Fibroblast of villous mesenchyme (primary cell): ENCODE data around the gene GPR152. TPM values are rescaled to one million over a fixed set of nuclear protein-coding genes. Genes with fewer than 3 reads are reported as not detected.

Source experiments
- DNase-seq: peaks from one replicate; pipeline ENCODE4 v3.0.0-alpha.2; 2010; ENCODE audit warnings: low read depth
- H3K4me3 ChIP-seq: 2 replicates; pipeline ENCODE4 v1.5.1; 2011; ENCODE audit warnings: low read depth, mild to moderate bottlenecking, low read length
- CTCF ChIP-seq: IDR thresholded peaks from 2 replicates; pipeline ENCODE4 v1.5.1; 2012; ENCODE audit warnings: low read depth, mild to moderate bottlenecking, low read length; ENCODE audit not compliant: insufficient read depth
- total RNA-seq: library from RNA; depleted of rRNA; stranded (reverse); fragments of >200 nt; gene quantifications from 2 replicates; pipeline ENCODE4 v1.2.3, GENCODE V29; 2012

The GPR152 gene
- total RNA-seq, 1 donor, result not detected

GRCh38 chr11:67441098-67441563 lies 11.4 kb downstream of the GPR152 start:
- no peak overlapping the region for H3K4me3 ChIP-seq
- no peak for TF ChIP-seq CTCF

DNA sequence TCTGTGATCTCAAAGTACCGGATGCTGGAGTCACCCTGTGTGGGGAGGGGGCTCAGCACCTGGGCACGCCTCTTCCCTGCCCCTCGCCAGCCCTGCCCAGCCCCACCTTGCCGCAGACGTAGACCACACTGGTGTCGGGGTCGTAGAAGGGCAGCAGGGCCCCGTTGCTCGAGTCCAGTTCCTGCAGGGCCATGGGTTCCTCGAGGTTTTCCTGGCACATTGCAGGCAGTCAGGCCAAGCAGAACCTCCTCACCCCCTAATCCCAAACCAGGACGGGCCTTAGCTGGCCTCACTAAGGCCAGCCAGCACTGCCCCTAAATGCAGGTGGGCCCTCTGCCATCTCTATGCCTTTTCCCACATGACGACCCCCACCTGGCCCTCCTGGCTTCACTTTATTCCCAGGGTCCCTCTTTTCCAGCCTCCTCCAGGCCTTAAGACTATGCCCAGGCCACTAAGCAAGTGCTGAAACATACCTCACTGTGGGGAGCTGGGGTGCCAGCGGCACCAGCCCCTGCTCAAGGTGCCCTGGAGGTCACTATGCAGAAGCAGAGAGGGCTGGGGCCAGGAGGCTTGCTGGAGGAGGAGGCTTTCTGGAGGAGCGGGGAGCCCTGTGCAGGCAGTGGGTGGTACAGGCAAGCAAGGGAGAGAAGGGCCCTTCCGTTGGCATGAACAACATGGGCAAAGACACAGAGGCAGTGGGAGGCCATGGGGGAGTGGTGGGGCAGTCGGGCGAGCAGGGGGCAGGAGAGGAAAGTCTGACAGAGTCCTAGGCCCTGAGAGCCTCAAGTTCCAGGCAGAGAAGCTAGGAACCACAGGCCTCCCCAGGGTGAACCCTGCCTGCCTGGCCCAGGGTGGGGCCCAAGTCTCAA lies 12.1 kb downstream of the GPR152 start:
- TF ChIP-seq CTCF, result no peak
- DNase-seq, result no peak
- H3K4me3 ChIP-seq, result no peak overlapping the region

More at GRCh38 chr11:67441098-67441563, 11.4 kb downstream of the GPR152 start:
- DNase-seq, result no peak

- DNase-seq, result no peak
- TF ChIP-seq CTCF, result no peak
- H3K4me3 ChIP-seq, result no peak overlapping the region
Measured at GRCh38 chr11:67439321-67440228, 13.0 kb downstream of the GPR152 start.

- no peak for TF ChIP-seq CTCF
- H3K4me3 ChIP-seq, result no peak overlapping the region
- DNase-seq, result no peak
Measured at GRCh38 chr11:67438158-67438902, 14.2 kb downstream of the GPR152 start.

DNA sequence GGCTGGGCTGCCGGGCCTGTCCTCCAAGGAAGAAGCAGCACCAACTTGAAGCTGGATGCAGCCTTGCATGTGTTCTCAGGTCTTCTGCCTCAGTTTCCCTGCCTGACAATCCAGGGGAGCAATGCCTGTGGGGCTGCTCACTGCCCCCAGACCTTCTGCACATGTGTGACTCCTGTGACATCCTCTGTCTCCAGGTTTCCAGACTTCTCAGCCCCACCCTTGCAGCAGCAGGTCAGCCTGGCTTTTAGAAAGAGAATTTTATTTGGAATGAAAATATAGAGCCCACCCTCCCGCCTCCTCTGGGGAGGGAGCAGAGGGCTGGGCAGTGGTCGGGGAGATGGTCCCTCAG lies 14.7 kb downstream of the GPR152 start:
- no peak overlapping the region for H3K4me3 ChIP-seq
- no peak for DNase-seq
- no peak for TF ChIP-seq CTCF

DNA sequence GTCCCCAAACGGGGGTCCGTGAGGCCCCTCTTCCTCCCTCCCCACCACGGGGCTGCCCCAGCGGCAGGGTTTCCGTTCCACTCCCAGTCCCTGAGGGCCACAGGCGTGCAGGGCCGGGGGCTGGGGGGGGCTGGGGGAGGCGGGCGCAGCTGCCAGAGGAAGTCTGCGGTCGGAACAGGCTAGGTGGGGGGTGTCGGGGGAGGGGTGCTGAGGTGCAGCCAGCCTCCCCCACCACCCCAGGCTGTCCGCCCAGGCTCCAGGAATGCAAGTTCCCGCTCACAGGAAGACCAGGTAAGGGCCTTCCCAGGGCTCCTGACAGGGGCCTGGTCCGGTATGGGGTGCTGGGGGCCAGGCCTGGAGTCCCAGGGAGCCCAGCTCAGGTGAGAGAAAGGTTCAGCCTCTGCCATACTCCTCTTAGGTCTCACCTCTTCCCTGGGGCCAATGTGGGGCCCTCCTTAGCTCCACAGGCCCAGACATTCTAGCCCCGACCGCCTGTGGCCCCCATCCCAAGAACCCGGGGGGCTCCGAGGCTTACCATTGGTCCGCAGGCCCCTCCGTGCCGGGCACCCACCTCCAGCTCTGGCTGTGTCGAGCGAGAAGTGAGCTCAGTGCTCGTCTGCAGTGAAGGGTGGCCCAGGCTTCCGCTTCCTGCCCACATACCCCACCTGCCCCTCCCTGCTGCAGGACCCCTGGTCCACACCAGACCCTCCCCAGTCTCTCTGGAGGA lies 15.3 kb downstream of the GPR152 start, which contains the start of gene PTPRCAP:
Gene PTPRCAP, minus strand, starts transcription at position 601 of the 727 bp plus-strand sequence. Its CDS starts 63 bp downstream, at position 538.
- TF ChIP-seq CTCF, result no peak
- no peak within 1 kb of the TSS for H3K4me3 ChIP-seq
- DNase-seq, result no peak
